RPMI8226 (cell line): ENCODE data around the gene ARL4C.

Experiments used
- DNase-seq: peaks from one replicate; pipeline ENCODE4 v3.0.0-alpha.2; 2015

Gene ARL4C

DNA sequence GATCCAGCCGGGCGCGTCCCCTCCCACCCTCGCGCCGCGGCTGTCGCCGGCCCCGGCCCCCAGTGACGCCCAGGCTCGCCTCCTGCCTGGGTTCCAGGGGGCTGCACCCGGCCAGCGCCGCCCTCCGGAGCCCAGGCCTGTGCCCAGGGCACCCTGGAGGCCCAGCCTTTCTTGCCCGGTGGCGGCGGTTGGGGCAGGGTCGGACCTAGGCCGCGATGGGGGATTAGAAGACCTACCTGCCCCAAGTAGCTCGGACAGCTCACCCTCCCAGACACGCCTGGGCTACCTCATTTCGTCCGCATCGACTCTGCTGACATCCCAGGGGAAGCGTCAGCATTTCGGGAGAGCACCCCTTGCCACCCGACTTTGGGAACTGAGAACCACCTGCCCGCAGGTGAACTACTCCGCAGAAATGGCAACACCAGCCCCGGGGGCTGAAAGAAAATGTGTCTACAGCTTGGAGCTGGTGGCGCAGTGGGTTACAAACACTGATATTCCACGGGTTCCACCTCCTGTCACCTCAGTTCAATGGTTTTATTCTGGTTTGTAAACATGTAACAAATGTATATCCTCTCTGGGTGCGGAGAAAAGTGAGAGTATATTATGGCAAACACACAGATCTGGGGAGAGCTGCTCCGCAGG lies 834 bp upstream of the ARL4C start:
- no peak for DNase-seq

DNA sequence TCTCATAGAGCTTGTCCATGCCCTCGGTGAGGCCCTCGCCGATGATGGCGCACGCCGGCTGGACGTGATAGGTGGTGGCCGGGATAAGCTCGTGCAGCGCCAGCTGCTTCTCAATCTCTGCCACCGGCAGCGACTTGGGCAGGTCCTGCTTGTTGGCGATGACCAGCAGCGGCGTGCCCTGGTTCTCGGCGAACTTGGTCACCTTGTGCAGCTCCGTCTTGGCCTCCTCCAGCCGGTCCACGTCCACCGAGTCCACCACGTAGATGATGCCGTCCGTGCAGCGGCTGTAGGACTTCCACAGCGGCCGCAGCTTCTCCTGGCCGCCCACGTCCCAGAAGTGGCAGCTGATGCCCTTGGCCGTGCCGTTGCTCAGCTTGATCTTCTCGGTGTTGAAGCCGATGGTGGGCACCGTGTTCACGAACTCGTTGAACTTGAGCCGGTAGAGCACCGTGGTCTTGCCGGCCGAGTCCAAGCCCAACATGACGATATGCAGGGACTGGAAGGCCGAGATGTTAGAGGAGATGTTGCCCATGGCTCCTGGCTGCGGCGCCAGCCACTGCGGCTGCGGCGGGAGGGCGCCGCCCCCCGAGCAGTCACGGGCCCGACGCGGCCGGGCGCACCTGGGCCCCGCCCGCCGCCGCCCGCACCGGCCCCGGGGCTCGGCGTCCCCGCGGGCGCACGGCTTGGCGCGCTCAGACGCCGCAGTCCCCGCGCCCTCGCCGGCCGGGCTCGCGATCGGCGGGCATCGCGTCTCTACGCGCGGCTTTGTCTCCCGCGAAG lies 636 bp downstream of the ARL4C start:
- DNase-seq, result peak; percentile 50

GRCh38 chr2:234495251-234496054 lies 1.4 kb downstream of the ARL4C start:
- DNase-seq, result peak; percentile 37

- peak; percentile 50 for DNase-seq
Observed at GRCh38 chr2:234494361-234495250, 2.3 kb downstream of the ARL4C start.

GRCh38 chr2:234493796-234494195 lies 3.1 kb downstream of the ARL4C start:
- no peak for DNase-seq

- no peak for DNase-seq
Observed at GRCh38 chr2:234492717-234493485, 4.0 kb downstream of the ARL4C start.

DNA sequence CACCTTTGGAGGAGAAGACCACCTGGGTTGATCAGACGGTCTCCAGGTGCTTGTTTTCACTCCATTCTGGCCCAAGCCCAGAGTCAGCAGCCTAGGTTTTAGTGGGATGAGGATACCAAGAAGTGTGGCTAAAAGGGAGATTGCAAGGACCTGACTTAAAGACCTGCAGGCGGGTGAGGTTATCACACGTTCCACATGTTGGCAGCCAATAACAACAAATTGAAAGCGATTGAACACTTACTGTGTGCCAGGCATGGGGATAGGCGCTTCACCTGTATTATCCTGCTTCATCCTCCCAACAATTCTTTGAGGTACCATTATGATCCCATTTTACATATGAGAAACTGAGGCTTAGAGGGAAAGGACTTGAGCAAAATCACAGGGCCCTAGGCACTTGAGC lies 5.0 kb downstream of the ARL4C start:
- DNase-seq, result no peak

GRCh38 chr2:234491281-234491680 lies 5.6 kb downstream of the ARL4C start:
- no peak for DNase-seq

GRCh38 chr2:234490271-234491091 lies 6.4 kb downstream of the ARL4C start:
- no peak for DNase-seq

DNA sequence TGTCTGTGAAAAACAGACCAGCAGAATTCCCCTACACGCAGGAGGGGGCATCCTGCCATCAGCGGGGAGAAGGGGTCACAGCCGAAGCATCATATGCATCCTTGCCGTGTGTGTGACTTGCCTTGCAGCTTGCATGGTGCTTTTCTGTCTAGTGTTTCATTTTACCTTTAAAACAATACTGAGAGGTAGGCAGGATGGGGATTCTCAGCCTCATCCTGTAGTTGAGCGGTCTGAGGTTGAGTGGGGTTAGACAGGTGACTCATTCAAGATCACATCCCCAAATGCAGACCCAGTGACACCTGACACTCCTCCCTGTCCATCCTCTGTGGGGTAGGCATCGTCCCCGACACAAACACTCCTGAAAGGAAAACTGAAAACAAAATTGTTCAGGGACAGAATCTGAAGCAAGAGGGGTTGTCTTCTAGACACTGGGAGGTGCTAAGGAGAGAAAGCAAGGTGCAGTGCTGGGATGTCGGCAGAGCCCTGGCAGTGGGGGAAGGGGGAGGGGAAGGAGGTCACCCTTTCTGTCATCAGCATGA lies 7.9 kb downstream of the ARL4C start:
- DNase-seq, result peak; percentile 47

DNA sequence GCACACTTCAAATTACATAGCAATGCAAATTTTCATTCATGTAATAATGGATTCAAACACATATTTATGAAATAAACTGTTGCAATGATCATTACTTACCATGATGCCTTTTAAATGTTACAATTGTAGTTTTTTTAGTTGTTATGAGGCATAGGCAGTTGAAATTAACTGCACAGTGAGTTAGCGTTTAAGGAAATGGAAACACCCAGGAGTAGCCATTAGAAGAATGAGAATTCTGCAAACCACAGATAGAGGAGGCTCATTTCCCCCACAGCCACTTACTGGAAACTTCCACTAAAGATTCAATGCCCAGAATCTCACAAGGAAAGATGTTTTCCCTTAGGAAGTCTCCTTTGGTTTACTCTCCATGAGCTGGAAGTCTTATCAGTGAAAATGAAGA lies 8.4 kb downstream of the ARL4C start:
- no peak for DNase-seq

GRCh38 chr2:234487356-234487755 lies 9.5 kb downstream of the ARL4C start:
- no peak for DNase-seq

DNA sequence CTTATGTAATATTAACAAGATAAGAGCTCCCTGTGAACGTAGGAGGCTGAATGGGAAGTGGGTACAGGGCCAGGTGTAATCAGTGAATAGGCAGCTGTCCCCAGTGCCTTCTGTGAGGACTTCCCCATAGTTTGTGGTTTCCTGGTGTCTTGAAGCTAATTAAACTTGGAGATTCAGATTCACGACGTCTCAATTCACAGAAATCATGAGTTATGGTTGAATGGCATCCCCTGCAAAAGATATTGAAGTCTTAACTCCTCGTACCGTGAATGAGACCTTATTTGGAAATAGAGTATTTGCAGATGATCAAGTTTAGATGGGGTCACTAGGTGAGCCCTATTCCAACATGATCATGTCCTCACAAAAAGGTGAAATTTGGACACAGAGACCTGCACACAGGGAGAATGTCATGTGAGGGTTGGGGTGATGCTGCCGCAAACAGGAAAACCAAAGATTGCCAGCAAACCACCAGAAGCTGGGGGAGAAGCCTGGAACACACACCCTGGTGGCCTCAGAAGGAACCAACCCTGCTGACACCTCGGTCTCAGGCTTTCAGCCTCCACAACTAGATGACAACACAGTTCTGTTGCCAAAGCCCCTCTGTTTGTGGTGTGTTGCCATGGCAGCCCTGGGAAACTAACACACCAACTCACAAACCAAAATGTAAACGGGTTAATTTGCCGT lies 13.2 kb downstream of the ARL4C start:
- peak; percentile 85 for DNase-seq

GRCh38 chr2:234481301-234481700 lies 15.6 kb downstream of the ARL4C start:
- no peak for DNase-seq

DNA sequence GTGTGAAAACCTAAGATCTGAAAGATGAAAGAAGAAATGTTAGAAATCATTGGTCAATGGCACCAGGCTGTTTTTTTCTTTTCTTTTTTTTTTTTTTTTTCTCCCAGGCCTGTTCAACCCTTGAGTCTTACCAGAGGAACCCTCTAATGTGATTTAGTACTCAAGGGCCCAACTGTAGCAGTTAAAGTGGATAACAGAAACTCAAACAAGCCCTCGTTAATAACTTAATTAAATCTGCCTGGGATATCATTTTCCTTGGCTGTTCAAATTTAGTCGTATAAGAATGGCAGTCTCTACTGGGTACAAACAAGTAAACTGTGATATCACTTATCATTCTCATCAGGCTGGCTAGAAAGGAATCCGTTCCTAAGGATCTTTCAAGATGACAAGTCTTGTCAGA lies 16.5 kb downstream of the ARL4C start:
- DNase-seq, result no peak

- peak; percentile 84 for DNase-seq
Observed at GRCh38 chr2:234479465-234479864, 17.4 kb downstream of the ARL4C start.

DNA sequence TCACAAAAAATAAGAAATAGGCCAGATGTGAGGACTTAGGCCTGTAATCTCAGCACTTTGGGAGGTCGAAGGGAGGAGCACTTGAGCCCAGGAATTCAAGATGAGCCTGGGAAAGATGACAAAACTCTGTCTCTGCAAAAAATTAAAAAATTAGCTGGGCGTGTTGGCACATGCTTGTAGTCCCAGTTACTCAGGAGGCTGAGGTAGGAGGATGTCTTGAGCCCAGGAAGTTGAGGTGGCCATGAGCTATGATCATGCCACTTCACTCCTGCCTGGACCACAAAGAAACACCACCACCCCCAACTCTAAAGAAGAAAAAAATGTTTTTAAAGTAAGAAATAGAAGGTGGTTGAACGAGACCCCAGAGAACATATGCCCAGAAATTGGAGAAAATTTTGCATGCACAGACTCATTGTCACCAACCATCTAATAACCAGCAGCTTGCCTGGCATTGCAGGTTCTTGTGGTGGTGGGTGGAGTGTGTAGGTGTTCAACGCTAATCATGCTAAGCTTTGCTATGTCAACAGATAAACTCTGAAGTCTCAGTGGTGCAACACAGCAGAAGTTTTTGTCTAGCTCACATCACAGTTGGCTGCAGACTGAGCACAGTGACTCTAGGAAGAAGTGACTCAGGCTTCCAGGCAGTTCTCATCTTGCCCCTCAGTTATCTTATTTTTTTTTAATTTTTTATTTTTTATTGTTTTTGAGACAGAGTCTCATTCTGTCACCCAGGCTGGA lies 18.6 kb downstream of the ARL4C start:
- DNase-seq, result no peak

- no peak for DNase-seq
Observed at GRCh38 chr2:234476766-234477165, 20.1 kb downstream of the ARL4C start.

GRCh38 chr2:234474654-234475053 lies 22.2 kb downstream of the ARL4C start:
- no peak for DNase-seq
